GM21423 (cell line): ENCODE measurements around the gene FCGR1A.
"Not testable (repeated sequence)": the region's sequence is repeated elsewhere in the genome, so short reads cannot be mapped to it uniquely, and the experiment has no call there.

Experiments used
- ATAC-seq: cut with Tn5 transposase; IDR thresholded peaks from one replicate; pipeline ENCODE4 v1.9.1; 2021; ENCODE audit warnings: mild to moderate bottlenecking, moderate library complexity; ENCODE audit not compliant: unreplicated experiment

The FCGR1A gene

DNA sequence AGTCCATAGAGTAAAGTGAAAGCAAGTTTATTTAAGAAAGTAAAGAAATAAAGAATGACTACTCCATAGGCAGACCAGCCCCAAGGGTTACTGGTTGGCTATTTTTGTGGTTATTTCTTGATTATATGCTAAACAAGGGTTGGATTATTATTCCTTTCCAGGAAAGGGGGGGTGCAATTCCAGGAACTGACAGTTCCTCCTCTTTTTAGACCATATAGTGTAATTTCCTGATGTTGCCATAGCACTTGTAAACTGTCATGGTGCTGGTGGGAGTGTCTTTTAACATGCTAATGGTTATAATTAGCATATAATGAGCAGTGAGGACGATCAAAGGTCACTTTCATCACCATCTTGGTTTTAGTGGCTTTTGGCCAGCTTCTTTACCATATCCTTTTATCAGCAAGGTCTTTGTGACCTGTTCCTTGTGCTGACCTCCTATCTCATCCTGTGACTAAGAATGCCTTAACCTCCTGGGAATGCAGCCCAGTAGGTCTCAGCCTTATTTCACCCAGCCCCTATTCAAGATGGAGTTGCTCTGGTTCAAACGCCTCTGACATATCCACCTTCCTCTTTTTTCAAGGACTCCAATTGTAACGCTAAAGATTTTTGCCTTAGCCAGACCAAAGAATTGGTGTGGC is 6.9 kb upstream of the FCGR1A start:
- ATAC-seq: not testable (repeated sequence)

DNA sequence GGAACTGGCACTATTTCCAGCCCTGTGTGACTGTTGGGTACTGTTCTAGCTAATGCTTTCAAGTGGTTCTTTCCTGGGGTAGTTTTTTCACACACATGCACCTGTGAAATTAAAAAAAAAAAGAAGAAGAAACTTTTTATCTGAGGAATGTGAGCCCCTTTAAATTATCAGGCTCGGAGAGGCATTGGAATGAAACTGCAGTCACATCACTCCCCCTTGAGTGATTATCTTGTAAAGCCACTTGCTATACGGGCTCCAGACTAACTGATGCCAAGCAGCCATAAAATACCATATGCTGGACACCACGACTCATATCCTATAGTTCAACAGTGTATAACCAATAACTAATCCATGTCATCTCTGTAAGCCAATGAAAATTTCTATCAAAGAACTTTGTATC is 5.4 kb upstream of the FCGR1A start:
- not testable (repeated sequence) for ATAC-seq

DNA sequence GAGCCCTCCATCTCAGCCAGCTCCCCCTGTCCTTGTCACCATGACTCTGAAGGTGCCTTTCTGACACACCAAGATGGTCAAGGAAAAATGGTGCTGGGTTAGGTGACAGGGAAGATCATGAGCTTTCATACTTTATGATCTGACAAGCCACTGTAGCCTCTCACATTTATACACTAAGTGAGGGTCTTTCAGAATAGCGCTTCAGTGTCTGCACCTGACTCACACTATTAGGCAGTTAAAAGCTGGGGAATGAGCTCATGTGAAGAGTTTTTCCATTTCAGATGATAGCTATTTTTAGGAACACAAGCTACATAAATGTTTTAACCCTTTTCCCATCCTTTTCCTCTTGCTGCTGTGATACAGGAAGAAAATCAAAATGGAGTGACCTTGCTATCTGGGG is 4.2 kb upstream of the FCGR1A start:
- ATAC-seq: not testable (repeated sequence)

DNA sequence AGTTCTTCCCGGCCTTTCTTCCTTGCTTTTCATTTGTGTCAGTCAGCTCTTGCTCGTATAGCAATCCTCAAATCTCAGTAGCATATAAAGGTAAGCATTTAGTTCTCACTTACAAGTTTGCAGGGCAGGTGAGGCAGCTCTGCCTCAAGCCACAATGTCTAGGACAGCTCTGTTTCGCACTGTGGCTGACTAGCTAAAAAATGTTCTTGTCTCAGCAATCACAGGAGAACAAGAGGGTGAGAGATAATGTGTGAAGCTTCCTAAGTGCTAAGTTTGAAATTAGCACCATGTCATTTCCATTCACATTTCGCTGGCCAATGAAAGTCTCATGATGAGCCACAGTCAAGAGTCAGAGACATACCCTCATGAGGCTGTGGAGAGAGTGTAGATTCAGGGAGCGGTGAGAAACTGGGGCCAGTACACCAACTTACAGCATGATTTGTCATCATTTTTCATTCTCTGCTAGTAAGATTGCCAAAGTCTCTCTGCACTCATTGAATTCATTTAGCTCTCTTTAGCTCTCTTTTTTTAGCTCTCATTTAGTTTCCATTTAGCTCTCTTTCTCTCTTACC is 995 bp upstream of the FCGR1A start:
- not testable (repeated sequence) for ATAC-seq

DNA sequence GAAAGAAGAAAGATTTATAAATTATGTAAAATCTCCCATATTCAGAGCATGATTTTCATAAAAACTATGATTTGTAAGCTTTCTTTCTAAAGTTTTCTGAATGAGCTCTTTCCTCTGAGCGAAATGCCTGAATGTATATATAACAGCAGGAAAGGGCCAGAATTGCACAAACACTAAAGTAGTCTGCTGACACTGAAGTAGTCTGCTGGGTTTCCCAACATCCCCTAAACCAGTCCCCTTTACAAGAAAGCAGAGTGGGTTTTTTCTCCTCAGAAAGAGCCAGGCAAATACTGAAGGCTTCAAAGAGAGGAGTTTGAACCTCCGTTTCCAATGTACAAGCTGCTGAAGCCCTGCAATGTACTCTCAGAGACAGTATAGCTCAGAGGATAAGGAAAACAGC is 795 bp downstream of the FCGR1A start:
- not testable (repeated sequence) for ATAC-seq

DNA sequence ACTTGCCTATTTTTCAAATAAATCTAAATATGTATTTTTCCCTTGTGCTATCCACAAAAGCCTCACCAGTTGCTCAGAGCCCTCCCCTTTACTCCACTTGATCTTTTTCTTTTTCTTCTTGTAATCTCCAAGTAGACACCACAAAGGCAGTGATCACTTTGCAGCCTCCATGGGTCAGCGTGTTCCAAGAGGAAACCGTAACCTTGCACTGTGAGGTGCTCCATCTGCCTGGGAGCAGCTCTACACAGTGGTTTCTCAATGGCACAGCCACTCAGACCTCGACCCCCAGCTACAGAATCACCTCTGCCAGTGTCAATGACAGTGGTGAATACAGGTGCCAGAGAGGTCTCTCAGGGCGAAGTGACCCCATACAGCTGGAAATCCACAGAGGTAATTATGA is 1.4 kb downstream of the FCGR1A start:
- ATAC-seq: not testable (repeated sequence)

DNA sequence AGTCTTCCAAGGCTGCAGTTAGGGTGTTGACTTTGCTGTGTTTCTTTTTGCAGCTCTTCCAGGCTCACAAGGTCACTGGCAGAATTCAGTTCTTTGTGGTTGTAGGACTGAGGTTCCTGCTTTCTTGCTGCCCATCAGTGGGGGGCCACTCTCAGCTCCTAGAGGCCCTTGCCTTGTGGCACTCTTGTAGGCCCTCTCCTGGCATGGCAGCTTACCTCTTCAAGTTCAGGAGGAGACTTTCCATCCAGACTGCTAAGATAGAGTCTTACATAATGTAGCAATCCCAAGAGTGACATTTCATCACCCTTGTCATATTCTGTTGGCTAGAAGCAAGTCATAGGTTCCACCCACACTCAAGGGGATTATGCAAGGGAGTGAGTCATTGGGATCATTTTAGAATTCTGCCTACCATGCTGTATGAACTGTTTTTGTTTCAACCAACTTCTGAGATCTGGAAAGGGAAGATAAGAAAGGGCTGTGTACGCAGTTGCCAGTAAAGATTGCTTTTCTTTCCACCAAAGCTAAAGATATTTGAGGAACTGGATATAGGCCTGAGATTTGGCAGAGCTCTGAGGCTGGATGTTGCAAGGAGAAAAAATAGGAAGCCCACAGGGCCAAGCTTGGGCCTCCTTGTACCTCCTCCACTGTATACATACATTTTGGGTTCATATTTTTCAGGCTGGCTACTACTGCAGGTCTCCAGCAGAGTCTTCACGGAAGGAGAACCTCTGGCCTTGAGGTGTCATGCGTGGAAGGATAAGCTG is 5.4 kb downstream of the FCGR1A start:
- ATAC-seq: not testable (repeated sequence)

DNA sequence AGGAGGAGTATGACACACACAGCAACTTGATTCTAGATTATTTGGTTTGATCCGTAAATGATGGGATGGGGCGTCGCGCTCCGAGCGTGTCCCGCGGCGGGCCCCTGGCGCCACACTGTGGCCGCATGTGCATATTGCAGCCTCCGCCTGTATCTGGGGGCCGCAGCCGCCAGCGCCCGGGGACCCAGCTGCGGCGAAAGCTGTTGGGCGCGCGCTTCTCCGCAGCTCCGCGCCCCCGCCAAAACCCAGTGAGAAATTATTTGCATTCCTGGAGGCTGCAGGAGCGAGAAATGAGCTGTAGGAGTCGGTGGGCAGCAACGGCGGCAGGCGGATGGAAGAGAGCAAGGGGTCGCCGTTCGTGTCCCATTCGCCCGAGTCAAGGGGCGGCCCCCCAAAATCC is 10.0 kb downstream of the FCGR1A start:
- ATAC-seq: peak; percentile 71

DNA sequence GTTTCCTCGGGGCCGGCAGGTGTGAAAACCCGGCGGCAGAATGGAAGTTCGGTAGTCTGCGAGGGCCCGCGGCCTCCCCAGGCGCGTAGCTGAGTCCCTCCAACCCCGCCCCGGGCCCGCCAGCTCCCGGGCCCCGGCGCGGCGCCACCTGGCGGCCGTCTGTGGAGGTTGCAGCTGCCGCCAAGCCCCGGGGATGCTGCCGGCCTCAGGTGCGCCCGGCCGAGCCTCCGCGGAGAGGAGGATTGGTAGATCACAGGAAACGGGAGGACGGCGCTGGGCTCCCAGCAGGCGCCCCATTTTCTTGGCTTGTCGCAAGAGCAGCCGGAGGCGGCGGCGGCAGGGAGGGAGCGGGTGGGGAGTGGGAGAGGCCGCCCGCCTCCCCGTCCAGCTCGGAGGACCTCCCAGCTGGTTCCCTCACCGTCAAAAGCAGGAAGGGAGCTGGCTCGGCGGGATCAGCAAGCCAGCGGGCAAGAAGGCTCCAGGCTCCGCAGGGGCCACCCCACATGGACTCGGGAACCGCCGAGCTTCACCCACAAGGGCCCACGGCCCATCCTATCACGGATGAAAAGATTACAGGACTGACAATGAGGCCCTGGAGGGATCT is 10.5 kb downstream of the FCGR1A start:
- ATAC-seq: peak; percentile 85

DNA sequence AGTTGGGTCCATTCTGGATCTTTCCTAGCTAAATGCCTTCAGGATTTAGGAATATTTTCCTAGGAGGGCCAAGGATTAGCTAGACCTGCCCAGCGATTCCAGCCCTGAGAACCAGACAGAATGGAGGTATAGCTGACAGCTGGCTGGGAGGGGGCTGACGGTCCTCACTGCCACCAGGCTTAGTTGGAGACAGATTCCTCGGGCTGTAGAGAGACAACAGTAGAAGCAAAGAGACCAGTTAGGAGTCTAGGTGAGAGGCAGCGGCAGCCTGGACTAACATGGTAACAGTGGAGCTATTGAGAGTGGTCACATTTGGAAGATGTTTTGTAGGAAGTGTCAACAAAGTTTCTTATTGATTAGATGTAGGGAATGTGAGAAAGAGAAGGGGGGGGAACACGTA is 11.4 kb downstream of the FCGR1A start:
- ATAC-seq: not testable (repeated sequence)

DNA sequence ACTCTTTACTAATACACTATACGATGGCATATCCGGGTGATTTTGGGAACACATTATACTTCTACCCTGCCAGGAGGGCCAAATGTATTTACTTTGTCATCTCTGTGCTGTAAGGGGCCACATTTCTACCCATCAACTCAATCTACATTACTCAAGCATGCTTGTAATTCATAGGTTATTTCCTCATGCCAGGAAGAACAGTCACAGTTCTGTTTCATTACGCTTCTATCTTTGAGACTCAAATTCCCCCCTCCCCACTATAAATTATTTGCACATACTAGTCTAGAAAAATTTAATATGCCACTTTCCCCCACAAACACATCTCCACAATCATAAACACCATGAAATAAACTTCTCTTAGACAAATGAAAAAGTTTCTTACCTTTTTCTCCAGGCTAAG is 19.1 kb downstream of the FCGR1A start:
- ATAC-seq: not testable (repeated sequence)

DNA sequence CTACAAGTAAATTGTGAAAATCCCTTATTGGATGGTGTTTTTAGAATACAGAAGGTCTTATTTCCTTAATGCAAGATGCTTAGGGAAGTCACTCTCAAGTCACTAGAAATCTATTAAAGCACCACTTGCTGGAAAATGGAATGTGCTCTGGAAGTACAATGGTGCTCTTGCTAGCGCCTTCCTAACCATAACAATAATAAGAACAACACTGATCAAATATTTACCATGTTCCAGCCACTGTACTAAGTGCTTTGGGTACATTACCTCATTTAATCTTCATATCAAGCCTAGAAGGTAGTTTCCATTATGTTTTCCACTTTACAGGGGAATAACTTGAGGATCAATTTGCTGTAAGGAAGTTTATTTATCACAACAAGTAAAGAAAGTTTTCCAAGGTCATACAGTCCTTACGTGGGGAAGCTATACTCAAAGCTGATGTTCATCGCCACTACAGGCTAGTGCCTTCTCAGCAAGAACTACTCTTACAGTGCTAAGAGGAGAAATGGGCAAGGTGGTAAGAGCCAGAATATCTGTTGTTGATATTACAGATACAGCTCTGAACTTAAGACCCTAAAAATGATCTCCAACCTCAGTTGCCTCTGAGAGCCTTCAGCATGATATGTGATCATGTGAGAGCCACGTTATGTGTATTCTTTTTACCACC is 22.1 kb downstream of the FCGR1A start:
- ATAC-seq: not testable (repeated sequence)

DNA sequence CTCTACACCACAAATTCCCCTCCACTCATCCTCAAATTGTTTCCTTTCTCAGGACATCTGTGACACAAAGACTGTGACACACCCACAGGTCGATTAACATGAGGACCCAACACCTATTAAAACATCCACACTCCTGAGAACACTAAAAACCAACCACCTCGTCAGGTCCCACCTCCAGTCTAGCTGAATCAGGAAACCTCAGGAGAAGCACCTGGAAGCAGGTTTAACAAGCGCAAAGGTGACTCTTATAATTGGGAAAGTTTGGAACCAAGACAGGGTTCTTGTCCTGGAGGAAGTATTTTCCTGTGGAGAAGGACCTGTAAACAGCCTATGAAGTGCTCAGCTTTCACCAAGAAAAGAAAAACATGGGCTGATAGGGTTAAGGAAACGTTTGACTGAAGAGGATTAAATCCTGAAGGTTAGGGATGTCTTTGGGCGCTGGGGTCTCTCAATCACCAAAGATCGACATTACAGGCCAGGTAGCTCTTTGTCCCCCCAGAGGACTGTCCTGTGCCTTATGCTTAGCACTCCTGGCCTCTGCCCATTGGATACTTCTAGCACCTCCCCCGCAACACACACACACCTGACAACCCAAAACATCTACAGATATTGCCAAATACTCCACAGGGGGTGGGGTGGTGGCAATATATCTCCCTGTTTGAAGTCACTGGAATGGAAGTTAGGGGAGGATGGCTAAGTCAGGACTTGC is 28.4 kb downstream of the FCGR1A start:
- not testable (repeated sequence) for ATAC-seq

DNA sequence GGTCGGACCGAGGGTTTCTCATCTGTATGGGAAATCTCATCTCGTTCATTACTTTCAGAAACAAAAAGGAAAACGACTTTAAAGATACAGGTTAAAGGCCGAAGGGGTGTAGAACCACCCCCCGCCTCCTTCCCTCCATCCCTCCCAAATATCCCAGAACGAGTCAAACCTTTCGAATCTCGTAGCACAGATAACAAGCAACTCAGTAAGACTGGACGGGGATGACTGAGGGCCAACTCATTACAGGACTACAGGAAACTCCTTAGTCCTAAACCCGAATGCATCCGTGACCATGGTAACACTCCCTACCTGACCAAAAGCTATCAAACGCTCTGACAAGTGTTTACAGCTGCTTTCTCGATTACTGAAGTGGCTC is 29.0 kb downstream of the FCGR1A start:
- peak; percentile 13 for ATAC-seq

DNA sequence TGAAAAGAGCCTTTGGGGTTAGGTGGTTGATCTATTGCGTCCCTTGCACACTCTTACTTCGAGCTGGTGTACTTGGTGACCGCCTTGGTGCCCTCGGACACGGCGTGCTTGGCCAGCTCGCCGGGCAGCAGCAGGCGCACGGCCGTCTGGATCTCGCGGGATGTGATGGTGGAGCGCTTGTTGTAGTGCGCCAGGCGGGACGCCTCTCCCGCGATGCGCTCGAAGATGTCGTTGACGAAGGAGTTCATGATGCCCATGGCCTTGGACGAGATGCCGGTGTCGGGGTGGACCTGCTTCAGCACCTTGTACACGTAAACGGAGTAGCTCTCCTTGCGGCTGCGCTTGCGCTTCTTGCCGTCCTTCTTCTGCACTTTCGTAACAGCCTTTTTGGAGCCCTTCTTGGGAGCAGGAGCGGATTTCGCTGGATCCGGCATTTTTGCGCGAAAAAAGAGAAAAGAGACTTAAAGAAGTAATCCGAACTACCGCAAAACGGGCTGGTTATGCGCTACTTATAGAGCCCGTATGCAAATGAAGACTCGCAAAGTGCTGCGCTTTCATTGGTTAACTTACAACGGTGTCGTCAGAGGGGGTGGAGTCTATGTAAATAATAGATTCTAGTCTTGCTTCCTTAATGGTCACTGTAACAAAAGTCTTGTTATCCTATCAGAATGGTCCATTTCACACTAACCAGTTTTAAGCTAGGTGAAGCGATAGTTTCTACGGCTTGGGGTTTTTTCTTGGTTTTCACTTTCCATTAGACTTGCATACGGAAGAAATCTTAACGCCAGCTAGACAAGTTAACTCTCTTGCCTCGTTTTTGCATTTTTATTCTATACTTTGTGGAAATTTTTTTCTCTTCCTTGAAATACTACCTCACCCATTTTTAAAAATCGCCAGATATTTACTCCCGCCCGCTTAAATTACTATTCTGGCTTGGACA is 29.7 kb downstream of the FCGR1A start:
- ATAC-seq: peak; percentile 77

DNA sequence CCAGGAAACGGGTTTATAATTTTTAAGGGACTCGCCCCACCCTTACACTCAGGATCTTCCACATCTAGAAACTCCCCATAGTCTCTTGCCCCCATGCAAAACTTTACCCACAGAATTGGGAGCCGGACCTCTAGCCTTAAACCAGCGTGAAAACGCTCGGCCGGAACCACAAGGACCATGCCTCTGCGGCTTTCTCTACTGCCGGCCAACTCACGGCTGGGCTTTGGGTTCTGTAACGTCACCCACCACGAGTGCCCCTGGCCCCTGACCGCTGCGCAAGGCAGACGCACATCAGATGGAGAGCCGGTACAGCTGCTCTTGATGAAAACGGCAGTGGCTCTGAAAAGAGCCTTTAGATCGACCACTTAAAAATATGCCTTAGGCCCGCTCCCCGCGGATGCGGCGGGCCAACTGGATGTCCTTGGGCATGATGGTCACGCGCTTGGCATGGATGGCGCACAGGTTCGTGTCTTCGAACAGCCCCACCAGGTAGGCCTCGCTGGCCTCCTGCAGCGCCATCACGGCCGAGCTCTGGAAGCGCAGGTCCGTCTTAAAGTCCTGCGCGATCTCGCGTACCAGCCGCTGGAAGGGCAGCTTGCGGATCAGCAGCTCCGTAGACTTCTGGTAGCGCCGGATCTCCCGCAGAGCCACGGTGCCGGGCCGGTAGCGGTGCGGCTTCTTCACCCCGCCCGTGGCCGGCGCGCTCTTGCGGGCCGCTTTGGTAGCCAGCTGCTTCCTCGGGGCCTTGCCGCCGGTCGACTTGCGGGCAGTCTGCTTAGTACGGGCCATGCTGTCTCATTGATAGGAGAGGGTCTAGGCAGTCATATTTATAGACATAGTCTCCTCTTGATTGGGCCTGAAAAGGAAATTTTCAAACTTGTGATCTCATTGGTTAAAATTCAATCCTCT is 30.7 kb downstream of the FCGR1A start:
- ATAC-seq: peak; percentile 31

DNA sequence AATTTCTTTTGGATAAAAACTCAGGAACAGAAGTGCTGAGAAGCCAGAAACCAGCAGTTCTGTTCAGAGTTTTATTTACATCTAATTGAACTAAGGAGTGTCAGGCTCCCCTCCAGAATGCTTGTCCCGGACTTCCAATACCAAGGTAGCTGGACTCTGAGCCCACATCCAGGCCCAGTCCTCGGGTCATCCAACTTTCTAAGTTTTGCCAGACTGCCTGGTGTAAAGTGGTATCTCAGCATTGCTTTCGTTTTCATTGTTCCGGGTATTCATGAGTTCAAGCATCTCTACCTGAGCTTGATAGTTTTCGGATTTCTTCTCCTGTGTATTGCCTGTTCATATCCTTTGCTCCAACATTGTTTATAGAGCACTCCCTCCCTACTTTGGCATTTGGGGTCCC is 37.9 kb downstream of the FCGR1A start:
- ATAC-seq: not testable (repeated sequence)

DNA sequence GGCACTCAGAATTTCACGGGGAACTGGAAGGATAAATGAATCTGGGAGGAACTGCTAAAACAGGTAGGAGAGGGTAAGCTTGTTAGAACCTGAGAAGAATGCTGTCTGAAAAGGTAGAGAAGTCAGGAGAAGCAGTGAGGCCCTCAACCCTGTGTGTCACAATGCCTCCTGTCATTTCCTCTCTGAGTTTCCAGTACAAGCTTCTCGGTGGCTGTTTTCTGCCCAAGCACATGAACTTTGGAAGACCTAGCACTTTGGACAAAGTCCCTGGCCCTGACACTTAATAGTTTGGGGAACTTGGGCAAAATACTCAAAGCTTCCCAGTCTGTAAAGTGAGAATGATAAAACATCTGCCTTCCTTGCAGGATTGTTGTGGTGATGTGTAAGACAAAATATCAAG is 44.1 kb downstream of the FCGR1A start:
- ATAC-seq: not testable (repeated sequence)
